ENCODE results near the gene TIMP3.

TIMP3 gene

DNA sequence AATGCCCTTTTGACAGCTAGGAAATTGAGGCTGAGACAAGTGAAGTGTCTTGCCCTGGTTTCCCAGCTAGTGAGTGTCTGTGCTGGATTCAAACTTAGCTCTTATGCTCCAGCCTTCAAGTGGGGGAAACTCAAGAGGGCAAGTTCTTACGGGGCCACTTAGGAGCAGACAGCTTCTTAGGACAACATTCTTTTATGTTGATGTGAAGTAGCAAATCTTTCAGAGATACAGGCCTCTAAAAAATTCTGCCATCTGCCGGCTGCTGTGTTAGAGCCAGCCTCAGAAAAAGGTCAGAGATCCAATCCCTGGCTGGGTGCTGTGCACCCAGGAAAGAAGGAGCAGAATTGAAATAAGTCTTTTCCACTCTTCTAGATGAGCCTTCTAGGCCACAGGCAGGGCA is 26.6 kb downstream of the TIMP3 start:
- DNase-seq (ENCODE audit: low read depth in 2 of 2), result no peak

DNA sequence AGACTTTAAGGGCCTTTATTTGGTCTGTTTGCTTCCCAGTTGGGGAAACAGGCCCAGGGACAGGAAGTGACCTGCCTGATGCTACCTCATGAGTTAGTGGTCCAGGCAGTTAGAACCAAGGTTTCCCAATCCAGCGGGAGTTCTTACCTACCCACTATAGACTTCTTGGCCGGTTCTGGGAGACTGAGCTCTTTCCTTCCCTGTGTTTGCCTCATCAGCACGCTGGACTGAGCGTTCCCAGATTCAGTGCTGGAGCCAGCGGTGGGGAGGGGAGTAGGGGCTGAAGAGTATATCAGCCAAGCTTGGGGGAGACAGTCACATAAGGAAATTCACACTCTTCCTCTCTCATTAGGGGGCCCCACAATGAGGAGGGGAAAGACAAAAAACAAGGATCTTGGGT is 27.1 kb downstream of the TIMP3 start:
- no peak for DNase-seq (ENCODE audit: low read depth in 2 of 2)

DNA sequence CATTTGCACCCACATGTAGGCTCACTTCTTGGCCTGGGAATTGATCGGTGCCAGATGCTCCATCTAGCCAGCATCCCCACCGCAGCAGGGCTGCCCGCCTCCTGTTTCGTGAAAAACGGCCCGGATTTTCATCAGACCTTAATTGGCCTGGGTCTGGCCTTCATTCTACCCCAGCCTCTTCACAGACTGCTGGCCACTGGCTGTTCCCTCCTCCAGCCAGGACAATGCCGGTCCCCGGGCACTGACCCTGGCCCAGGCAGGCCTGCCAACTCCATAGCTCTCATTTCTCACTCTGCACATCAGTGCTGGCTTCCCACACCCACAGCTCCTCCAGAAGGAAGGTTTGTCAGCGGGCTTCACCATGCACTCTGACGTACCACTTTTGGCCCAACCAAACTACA is 27.9 kb downstream of the TIMP3 start:
- no peak for DNase-seq (ENCODE audit: low read depth in 2 of 2)

DNA sequence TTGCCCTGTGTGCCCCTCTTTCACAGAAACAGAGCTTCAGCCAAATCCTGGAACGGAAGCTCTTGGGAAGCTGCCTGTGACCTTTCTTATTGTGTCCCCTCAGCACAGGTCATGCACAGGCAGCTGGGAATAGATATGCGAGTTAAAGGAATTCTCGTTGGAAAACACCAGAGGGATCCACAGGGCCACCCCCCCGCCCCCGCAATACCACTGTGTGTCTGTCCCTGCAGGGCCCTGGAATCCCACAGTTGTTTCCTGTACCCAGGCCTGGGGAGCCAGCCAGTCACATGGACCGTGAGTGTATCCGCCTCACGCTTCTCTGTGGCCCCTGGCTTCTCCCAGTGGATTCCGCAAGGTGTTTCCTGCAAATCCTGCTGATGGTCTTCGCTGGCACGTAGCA is 29.0 kb downstream of the TIMP3 start:
- DNase-seq (ENCODE audit: low read depth in 2 of 2), result no peak

DNA sequence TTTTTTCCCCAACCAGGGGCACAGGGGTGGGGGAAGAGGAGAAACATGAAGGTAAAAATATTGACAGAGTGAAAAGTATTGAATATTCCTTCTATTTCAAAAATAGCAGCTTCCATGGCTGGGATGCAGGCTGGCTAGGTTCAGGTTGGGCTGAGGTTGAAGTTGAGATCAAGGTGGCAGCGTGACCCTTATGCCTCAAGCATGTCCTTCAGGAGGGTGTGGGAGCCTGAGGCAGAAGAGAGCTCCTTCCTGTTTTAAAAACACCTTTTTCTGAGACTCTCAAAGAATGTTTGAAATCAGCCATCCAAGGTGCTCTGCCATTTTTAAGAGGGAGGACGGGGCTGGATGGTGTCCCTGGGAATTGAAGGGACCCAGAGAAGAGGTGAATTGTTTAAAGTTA is 29.5 kb downstream of the TIMP3 start:
- DNase-seq (ENCODE audit: low read depth in 2 of 2), result no peak

DNA sequence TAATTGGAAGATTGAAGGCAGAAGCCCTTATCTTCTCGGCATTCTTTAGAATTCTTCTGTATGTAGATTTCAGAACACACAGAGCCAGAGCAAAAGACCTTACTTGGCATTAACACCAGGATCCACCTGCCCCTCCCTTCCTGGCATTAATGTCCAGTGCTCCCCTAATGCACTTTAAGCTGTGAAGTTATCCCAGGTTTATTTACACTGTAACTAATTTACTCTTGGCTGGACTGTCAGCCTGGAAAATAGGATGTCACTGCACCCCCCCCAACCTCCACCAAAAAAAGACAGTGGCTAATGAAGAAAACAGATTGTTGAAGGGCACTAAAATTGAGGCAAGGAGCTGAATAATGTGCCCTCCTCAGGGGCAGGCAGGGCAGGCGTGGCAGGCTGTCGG is 30.1 kb downstream of the TIMP3 start:
- no peak for DNase-seq (ENCODE audit: low read depth in 2 of 2)

DNA sequence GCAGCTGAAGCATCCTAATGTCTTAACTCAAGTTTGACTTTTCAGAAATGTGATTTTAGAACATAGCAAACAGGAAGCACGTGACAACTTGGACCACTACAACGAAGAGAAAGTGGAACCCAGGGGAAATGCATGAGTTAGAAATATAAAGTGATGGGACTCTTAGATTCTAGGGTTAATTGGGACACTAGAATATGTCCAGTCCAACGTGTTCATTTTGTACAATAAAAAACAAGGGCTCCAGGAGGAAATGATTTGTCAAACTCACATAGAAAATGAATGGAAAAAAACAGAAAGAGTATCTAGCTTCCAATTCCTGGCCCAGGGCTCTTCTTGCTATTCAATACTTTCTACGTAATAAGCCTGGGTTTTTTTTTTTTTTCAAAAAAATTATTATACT is 30.7 kb downstream of the TIMP3 start:
- no peak for DNase-seq (ENCODE audit: low read depth in 2 of 2)

DNA sequence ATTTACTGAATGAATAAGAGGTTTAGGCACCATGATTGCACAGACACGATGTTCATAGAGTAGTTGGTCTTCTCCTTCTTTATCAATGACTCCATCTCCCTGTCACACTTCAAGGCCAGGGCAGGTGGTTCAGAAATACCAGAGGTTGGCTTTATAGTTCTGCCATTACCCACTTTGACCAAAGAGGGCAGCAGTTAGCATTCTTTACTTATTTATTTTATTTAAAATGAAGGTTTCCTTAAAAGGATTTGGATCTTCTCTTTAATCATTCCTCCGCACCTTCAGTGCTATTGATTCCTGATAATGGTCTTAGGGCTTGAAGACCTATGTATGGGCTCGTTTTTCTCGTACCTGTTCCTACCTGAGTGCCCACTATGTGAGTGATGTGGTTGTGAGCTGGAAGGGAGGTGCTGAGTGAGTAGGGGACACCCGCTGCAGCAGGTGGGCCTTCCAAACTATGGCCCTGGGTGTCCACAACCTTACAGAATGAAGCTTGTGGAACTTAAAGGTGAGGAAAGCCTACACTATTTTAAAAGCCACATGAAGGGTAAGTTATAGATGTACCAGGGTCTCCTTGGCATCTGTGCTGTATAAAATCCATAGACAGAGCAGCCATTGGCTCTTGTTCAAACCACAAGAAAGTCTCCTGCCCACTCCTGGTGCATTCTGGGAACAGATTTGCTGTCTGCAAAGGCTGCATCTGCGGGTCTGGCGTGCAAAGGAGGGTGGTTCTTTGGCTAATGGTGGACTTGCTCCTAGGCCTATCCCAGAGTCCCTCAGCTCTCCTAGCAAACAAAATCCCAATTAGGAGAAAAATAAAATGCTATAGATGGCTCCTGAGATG is 35.0 kb downstream of the TIMP3 start:
- DNase-seq (ENCODE audit: low read depth in 2 of 2), result no peak

DNA sequence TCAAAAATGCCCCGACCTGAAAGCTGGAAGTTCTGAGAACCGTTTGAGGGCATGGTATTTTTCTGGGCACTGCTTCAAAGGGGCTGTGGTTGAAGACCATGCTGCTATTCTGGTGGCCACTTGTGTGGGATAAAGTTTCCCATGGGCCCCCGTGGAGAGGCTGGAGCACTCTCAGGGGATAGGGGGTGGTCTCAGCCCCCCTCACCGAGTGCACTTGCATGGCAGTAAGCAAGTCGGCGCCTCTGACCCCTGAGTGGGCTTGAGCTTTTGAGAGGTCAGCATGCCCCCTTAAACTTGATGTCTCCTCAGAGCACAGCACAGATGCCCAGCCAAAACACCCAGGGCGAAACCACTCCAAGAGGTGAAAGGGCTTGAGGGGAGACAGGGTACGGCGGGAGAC is 35.6 kb downstream of the TIMP3 start:
- DNase-seq (ENCODE audit: low read depth in 2 of 2), result no peak

DNA sequence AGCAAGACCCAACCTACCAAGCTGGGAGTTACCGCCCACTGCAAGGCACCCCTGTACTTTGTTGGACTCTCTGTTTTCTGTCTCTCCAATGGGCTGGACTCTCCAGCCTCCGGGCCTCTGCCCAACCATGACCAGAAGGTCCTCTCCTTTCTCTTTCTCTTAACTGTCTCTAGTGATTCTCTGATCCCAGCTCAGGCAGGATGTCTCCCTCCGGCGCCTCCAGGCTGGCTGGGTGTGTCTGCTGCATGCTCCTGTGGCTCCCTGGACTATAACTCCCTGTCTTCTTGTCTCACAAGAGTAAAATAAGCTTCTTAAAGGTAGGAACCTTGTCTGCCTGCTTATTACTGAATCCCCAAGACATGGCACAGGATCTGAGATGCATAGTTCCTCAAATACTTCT is 36.3 kb downstream of the TIMP3 start:
- no peak for DNase-seq (ENCODE audit: low read depth in 2 of 2)

DNA sequence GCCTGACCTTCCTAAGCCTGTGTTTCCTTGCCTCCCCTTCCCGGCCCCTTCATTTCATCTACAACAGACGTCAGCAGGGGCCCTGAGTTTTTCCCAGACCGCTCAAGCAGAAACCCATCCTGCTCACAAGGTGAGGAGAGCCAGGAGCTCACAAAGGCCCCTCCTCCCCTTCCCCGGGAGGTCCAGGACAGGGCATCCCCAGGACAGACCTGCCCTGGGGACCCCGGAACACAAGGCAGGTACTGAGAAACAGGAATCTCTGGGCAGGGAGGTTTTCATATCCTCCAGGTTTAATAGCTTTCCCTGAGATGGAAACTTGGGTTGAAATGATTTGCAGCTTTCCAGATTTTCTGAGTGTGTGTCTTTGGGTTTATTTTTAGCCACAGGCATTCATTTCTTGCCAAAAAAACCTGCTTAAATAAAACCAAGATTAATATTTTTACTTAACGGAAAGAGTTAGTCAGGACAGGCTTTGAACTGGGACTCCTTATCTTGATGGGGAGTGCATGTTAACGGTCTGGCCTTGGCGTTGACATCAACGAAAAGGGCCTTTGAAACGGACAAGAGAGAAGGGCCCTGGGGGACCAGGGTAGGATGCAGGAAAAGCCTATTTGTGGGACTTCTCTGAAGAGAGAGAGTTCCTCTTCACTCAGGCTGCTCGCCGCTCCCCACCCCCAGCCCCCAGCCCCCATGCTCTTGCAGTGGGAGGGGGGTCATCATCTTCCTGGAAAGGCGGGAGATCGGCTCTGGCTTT is 38.5 kb downstream of the TIMP3 start:
- DNase-seq (ENCODE audit: low read depth in 2 of 2), result no peak

DNA sequence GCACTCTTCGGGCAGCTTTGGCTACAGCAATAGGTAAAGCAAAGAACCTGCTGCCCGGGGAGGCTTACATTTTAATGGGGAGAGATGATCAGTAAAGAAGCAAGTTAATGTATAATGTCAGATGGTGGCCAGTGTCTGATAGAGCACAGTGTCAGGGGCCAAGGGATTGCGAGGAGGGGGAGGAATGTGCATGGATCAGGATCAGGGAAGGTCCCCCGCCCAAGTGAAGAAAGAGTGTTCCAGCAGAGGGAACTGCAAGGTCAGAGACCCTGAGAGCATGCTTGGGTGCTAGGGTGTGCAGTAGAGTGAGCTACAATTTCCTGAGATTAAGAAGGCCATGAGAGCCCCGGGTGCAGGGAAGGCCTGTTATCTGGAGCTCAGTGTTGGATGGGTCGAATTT is 39.7 kb downstream of the TIMP3 start:
- no peak for DNase-seq (ENCODE audit: low read depth in 2 of 2)

DNA sequence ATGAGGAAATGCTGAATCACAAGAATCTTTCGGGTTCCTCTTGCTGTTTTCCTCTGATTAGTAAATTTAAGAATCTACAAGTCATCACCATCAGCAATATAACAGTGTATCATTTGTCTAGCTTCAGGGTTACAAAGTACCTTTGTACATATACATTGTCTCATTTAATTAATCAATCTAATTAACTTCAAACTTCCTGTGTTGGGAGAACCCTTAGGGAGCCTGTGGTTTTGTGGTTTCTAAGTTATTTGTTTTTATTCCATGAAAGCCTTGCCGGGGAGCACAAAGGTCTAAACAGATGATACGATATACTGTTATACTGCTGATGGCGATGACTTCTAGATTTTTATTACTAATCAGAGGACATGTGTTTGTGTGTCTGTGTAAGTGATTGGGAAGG is 41.0 kb downstream of the TIMP3 start:
- DNase-seq (ENCODE audit: low read depth in 2 of 2), result no peak

DNA sequence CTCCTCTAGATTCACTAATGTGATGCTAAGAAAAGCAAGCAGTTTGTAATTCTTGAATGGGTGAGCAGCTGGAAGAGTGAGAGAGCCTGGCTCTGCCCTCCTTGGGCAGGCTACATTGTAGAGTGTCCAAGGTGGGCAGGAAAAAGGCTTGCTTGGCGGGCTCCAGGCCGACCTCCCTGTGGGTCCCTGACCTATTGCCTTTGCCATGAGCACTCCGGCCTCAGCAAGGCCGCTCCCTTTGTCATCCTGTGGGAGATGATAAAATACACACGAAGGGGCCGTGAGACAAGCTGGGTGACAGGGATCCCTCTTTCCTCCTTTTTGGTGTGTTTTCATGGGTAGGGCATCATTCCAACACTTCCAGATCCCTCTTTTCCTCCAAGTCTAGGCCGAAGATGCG is 41.8 kb downstream of the TIMP3 start:
- DNase-seq (ENCODE audit: low read depth in 2 of 2), result no peak

DNA sequence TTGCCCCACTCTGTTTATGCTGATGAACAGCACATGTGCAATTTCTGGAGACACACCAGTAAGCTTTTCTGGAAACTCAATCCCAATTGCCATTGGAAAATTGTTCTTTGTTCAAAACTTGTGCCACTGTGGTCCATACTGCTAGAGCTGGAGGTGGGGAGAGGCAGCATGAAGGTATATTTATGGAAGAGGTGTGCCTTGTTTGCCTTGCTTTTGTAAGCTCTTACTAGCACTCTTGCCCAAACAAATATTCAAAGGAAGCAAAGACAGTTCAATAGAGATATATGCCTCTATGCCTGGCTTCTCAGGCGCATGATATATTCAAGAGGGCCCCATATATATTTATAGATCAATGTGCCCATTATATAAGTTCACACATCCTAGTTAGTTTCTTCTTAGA is 42.7 kb downstream of the TIMP3 start:
- DNase-seq (ENCODE audit: low read depth in 2 of 2), result no peak

DNA sequence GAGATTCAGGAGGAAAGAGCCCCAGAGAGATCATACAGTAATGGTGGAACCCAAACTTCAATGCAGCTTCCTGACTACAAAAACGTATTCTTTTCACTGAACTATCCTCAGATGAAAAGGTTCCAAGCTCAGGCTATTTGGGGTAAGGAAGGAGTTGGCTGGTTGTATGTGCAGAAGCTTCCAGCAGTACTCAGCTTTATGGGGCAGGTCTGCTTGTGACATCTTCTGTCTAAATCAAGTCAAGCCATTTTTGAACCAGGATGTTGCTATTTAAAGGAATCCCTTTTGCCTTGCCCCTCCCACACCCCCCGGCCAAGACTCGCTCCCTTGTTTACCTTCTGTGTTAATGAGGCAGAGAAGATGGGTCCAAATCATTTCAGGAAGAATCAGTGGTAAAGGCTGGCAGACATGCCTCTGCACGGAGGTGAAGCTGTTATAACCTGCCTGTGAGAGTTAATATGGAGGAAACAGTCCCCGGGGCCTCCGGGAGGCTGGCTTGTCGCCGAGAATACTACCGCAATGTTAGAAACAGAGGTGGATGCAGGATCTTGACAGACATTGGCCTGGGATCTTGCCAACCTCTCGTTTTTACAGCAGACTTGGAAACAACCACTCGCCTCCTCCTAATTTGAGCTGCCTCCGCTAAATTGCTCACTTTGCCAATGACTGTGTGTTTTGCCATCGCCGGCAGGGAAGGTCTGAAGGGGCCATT is 45.4 kb downstream of the TIMP3 start:
- DNase-seq (ENCODE audit: low read depth in 2 of 2), result no peak

DNA sequence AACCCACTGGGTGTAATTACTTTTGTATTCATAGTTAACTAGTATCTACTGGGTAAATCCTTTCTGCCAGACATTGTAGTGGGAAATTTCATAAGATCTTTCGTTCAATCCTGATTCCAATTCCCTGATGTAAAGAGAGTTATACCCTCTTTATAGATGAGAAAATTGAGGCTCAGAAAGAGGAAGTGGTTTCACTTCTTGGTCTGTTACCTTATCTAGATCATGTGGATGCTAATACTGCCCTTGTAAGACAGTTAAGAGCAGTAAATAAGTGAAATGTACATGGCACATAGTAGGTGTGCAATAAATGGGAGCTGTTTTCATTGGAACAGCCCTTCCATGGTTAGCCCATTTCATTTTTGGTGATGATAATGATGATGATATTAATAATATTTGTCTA is 46.7 kb downstream of the TIMP3 start:
- no peak for DNase-seq (ENCODE audit: low read depth in 2 of 2)

DNA sequence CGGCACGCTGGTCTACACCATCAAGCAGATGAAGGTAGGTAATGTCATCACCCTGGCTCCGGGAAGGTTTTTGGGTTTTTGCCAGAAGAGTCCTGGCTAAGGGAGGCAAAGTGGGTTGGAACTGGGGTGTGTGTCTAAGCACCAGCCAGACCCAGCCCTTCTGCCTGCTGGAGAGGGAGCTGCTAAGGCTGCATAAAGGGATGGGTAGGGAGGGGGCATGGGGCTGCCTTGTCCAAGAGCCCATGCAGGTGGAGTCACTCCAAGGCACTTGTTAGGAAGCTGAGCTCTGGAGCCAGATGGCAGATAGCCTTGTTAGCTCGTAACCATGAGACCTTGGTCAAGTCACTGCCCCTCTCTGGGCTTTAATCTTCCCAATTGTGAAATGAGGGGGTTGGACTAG is 48.0 kb downstream of the TIMP3 start:
- no peak for DNase-seq (ENCODE audit: low read depth in 2 of 2)

DNA sequence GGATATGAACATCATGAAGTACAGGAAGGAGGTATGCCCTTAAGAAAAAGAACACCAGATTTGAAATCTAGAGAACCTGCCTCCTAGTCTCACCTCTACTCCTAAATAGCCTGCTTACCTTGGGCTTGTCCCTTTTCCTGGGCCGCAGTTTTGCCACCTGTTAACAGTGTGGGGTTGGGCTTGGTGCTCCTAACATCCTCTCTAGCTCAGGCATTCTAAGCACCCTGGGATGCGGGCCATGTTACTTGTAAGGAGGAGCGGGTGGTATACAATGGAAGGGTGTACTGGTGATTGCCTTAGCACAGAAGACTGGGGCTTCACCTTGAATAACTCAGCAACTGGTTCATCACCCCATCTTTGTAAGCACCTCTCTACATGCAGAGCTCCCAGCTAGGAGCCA is 48.7 kb downstream of the TIMP3 start:
- no peak for DNase-seq (ENCODE audit: low read depth in 2 of 2)

DNA sequence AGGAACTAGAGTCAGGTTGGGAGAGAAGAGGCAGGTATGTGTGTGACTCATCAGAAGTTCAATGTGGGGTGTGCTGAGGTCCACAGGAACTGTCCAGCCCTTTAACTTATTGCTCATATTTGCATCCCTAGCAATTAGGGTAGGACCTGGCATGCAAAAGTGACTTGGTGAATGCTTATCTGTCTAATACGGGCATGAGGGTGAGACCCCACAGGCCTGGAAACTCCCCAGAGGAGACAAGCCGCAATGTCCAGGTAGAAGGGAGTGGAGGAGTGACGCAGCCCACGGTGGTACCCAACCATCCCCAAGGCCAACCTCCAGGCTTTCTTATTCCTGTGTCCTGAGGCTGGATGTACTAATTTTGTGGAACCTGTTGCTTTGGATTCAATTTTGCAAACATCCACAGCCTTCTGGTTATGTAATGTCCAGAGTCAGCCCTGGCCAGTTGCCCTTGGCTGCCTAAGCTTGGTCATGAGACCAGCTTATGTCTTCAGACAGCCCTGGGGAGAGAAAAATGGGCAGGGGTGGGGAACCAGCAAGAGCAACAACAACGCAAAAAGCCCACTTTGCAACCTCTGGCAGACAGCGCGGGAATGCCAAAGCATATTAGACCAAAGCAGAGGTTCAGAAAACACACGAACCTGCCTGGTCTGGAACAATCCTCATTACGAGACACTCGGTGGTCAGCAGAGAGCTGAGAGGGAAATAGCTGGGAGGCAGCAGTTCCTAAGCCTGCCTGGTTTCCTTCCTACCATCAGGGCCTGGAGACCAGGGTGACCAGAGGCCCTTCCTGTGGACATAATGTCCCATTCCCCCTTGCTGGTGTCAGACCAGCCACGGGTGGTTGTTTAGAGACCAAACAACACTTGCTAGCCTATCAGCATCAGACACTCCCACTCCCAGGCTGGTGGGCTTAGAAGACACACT is 49.3 kb downstream of the TIMP3 start:
- no peak for DNase-seq (ENCODE audit: low read depth in 2 of 2)

DNA sequence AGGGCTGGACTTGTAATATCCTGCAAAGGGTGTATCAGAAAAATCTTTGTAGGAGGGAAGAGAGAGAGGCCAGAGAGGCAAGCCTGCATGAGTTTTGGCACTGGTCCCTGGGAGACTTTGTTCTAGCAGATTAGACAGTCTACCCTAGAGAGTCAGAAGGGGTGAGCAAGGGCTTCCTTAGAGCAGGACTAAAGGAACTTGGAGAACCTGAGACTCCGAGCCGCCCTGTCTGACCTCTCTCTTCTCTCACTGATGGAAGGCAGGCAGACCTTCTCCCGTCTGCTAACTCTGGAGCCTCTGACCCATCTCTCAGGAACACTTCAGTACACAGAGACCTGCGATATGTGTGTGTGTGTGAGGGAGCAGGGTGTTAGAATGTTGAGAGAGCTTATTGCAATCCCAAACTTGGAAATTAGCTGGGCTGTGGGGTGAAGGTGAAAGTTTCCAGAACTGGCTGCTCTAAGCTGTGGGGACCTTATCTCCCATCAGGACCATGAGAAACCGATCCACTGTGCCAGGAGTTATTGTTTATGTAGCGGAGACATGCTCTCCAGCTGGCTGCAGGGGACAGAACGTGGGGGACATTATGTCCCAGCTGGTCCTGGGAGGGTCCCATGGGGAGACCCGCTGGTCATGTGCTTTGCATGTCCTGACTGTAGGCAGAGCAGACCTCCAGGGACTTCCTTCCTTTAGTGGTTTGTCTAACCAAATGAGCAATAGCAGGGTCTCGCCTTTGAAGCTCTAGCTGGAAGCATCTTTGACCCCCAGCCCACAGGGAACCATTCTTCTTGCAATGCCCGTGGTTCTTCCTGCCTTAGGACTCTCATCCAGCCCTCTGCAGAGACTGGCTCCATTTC is 51.1 kb downstream of the TIMP3 start:
- DNase-seq (ENCODE audit: low read depth in 2 of 2), result no peak
